ENCODE measurements around the gene PPM1E.
"Not testable (repeated sequence)": the region's sequence is repeated elsewhere in the genome, so short reads cannot be mapped to it uniquely, and the experiment has no call there.

The PPM1E gene

DNA sequence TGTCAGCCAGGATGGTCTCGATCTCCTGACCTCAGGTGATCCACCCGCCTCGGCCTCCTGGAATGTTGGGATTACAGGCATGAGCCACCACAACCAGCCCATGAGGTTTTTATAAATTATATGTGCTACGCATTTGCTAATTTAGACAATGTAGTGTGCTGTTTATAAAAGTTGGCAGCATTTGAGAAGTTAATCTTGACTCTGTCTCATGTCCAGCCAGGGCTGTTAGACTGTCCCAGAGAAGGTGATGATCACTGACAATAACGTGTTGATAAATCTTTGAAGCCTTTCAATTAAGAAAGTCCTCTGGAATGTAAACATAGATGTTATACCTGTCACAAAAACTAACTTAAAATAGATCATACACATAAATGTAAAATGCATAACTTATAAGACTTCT lies 82.0 kb downstream of the PPM1E start:
- no peaks in the 10 kb centered on the region for H3K36me3 ChIP-seq (ENCODE audit: control insufficient read depth, insufficient read depth, low read length)
- H3K4me3 ChIP-seq (ENCODE audit: extremely low read depth, insufficient read depth, low read length, poor library complexity, severe bottlenecking), result no peak overlapping the region
- 92 to 100% methylated on average over 3 to 4 of the region's 5 CpGs for WGBS, 2 experiments (ENCODE audit: insufficient coverage in 2 of 2)
- no peak overlapping the region for H3K27ac ChIP-seq (ENCODE audit: low read depth, low read length, severe bottlenecking)
- H3K4me1 ChIP-seq (ENCODE audit: control insufficient read depth, insufficient read depth, low read length, poor library complexity, severe bottlenecking), result no peaks in the 10 kb centered on the region
- no peaks in the 10 kb centered on the region for H3K9me3 ChIP-seq (ENCODE audit: control insufficient read depth, low read length)

DNA sequence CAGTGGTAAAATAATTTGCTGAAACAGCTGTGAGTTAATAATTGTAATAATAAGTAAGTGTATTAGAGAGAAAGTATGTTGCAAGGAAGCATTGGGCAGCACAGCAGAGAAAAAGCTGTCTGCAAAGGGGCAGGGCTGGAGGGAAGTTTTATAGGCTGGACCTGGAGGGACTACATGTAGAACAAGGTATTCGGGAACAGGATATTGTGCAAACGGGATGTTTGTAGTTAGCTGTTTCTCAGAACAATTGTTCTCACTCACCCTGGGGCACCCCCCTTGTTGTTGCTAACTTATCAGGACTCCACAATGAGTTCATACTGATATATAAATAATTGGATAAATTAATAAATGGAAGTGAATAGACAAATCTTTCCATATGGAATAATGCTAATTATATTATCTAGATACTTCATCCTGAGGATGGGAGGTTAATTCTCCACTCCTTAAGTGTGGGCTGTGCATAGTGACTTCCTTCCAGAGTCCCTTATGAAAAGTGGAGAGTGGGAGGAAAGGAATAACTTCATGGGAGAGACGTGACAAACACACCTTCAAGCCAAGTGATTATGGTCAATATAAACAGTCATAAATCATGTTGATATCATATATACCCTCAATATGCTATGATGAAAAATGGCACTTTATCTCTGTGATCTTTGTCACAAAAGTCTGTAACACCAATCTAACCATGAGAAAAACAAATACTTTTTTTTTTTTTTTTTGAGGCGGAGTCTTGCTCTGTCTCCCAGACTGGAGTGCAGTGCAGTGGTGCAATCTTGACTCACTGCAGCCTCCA lies 85.4 kb downstream of the PPM1E start:
- Histone ChIP-seq H3K27ac (ENCODE audit: low read depth, low read length, severe bottlenecking) (no peak overlapping the region), H3K4me3 (ENCODE audit: extremely low read depth, insufficient read depth, low read length, poor library complexity, severe bottlenecking) (no peak overlapping the region)
- 100% methylated on average over 1 of the region's 4 CpGs; no CpG with 5 or more reads in 1 of the 2 experiments for WGBS, 2 experiments (ENCODE audit: insufficient coverage in 2 of 2)

DNA sequence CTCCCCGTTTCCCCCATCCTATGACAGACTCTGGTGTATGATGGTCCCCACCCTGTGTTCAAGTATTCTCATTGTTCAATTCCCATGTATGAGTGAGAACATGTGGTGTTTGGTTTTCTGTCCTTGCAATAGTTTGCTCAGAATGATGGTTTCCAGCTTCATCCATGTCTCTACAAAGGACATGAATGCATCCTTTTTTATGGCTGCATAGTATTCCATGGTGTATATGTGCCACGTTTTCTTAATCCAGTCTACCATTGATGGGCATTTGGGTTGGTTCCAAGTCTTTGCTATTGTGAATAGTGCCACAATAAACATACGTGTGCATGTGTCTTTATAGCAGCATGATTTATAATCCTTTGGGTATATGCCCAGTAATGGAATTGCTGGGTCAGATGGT lies 90.8 kb downstream of the PPM1E start:
- H3K4me1 ChIP-seq (ENCODE audit: control insufficient read depth, insufficient read depth, low read length, poor library complexity, severe bottlenecking); H3K36me3 ChIP-seq (ENCODE audit: control insufficient read depth, insufficient read depth, low read length); H3K4me3 ChIP-seq (ENCODE audit: extremely low read depth, insufficient read depth, low read length, poor library complexity, severe bottlenecking); H3K27ac ChIP-seq (ENCODE audit: low read depth, low read length, severe bottlenecking); H3K9me3 ChIP-seq (ENCODE audit: control insufficient read depth, low read length): not testable (repeated sequence)
- 80% methylated on average over 1 of the region's 3 CpGs; no CpG with 5 or more reads in 1 of the 2 experiments for WGBS, 2 experiments (ENCODE audit: insufficient coverage in 2 of 2)

More for the DNA sequence above, 85.4 kb downstream of the PPM1E start:
- no peaks in the 10 kb centered on the region for H3K4me1 ChIP-seq (ENCODE audit: control insufficient read depth, insufficient read depth, low read length, poor library complexity, severe bottlenecking)
- H3K9me3 ChIP-seq (ENCODE audit: control insufficient read depth, low read length), result no peaks in the 10 kb centered on the region
- H3K36me3 ChIP-seq (ENCODE audit: control insufficient read depth, insufficient read depth, low read length), result no peaks in the 10 kb centered on the region

DNA sequence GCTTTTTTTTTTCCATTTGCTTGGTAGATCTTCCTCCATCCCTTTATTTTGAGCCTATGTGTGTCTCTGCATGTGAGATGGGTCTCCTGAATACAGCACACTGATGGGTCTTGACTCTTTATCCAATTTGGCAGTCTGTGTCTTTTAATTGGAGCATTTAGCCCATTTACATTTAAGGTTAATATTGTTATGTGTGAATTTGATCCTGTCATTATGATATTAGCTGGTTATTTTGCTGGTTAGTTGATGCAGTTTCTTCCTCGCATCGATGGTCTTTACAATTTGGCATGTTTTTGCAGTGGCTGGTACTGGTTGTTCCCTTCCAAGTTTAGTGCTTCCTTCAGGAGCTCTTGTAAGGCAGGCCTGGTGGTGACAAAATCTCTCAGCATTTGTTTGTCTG lies 94.5 kb downstream of the PPM1E start:
- not testable (repeated sequence) for H3K27ac ChIP-seq (ENCODE audit: low read depth, low read length, severe bottlenecking); H3K4me1 ChIP-seq (ENCODE audit: control insufficient read depth, insufficient read depth, low read length, poor library complexity, severe bottlenecking); H3K36me3 ChIP-seq (ENCODE audit: control insufficient read depth, insufficient read depth, low read length); H3K4me3 ChIP-seq (ENCODE audit: extremely low read depth, insufficient read depth, low read length, poor library complexity, severe bottlenecking); H3K9me3 ChIP-seq (ENCODE audit: control insufficient read depth, low read length)
- WGBS, 2 experiments (ENCODE audit: insufficient coverage in 2 of 2), result no CpG with 5 or more reads among the region's 2 CpGs

DNA sequence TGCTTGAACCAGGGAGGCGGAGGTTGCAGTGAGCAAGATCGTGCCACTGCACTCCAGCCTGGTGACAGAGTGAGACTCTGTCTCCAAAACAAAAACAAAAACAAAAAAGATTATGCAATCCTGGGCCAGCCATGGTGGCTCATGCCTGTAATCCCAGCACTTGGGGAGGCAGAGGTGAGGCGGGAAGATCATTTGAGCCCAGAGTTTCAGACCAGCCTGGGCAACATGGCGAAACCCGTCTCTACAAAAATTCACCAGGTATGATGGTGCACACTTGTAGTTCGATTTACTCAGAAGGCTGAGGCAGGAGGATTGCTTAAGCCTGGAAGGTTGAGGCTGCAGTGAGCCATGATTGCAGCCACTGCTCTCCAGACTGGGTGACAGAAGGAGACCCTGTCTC lies 109.6 kb downstream of the PPM1E start:
- no peaks in the 10 kb centered on the region for H3K4me1 ChIP-seq (ENCODE audit: control insufficient read depth, insufficient read depth, low read length, poor library complexity, severe bottlenecking)
- no peaks in the 10 kb centered on the region for H3K36me3 ChIP-seq (ENCODE audit: control insufficient read depth, insufficient read depth, low read length)
- H3K9me3 ChIP-seq (ENCODE audit: control insufficient read depth, low read length), result no peaks in the 10 kb centered on the region
- H3K27ac ChIP-seq (ENCODE audit: low read depth, low read length, severe bottlenecking), result no peak overlapping the region
- no peak overlapping the region for H3K4me3 ChIP-seq (ENCODE audit: extremely low read depth, insufficient read depth, low read length, poor library complexity, severe bottlenecking)
- 91 to 100% methylated on average over 5 to 6 of the region's 6 CpGs for WGBS, 2 experiments (ENCODE audit: insufficient coverage in 2 of 2)

DNA sequence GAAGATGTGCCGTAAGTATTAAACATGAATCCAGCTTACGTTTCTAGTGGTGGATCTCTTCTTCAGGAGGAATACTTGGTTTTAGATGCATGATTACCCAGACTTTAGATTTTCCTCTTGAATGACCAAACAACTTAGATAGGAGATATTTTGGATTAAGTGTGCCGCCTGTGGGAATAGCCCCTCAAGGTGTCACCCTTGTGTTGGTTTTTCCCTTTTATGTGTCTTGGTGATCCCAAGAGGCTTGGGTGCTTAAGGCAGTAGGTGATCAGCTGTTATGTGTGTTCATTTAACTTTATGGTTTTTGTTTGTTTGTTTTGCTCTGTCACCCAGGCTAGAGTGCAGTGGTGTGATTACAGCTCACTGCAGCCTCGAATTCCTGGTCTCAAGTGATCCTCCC lies 115.1 kb downstream of the PPM1E start:
- no peaks in the 10 kb centered on the region for H3K36me3 ChIP-seq (ENCODE audit: control insufficient read depth, insufficient read depth, low read length)
- WGBS, 2 experiments (ENCODE audit: insufficient coverage in 2 of 2), result 97% methylated on average over 3 of the region's 4 CpGs; no CpG with 5 or more reads in 1 of the 2 experiments
- no peaks in the 10 kb centered on the region for H3K9me3 ChIP-seq (ENCODE audit: control insufficient read depth, low read length)
- no peak overlapping the region for H3K4me3 ChIP-seq (ENCODE audit: extremely low read depth, insufficient read depth, low read length, poor library complexity, severe bottlenecking)
- H3K4me1 ChIP-seq (ENCODE audit: control insufficient read depth, insufficient read depth, low read length, poor library complexity, severe bottlenecking), result no peaks in the 10 kb centered on the region
- H3K27ac ChIP-seq (ENCODE audit: low read depth, low read length, severe bottlenecking), result no peak overlapping the region

DNA sequence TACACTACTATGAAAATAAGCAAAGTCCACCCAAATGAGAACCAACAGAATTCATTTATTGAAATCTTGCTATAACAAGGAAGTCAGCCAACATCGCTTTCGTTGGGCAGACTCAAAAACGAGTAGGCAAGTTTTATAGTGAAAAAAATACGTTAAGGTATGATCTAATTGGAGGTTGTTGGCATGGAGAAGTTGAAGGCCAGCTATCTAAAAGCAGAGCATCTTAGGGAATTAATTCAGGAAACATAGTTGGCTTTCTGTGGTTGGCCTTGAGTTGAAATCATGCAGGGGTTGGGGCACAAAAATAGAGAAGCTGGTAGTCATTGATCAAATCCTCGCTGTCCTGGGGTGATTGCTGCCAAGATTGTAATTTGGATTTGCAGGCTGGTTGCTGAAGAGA lies 118.3 kb downstream of the PPM1E start:
- H3K4me1 ChIP-seq (ENCODE audit: control insufficient read depth, insufficient read depth, low read length, poor library complexity, severe bottlenecking), result no peaks in the 10 kb centered on the region
- H3K36me3 ChIP-seq (ENCODE audit: control insufficient read depth, insufficient read depth, low read length), result no peaks in the 10 kb centered on the region
- H3K9me3 ChIP-seq (ENCODE audit: control insufficient read depth, low read length), result no peaks in the 10 kb centered on the region
- no peak overlapping the region for H3K27ac ChIP-seq (ENCODE audit: low read depth, low read length, severe bottlenecking)
- no peak overlapping the region for H3K4me3 ChIP-seq (ENCODE audit: extremely low read depth, insufficient read depth, low read length, poor library complexity, severe bottlenecking)
- WGBS, 2 experiments (ENCODE audit: insufficient coverage in 2 of 2), result 82 to 92% methylated on average over 4 to 5 of the region's 5 CpGs

DNA sequence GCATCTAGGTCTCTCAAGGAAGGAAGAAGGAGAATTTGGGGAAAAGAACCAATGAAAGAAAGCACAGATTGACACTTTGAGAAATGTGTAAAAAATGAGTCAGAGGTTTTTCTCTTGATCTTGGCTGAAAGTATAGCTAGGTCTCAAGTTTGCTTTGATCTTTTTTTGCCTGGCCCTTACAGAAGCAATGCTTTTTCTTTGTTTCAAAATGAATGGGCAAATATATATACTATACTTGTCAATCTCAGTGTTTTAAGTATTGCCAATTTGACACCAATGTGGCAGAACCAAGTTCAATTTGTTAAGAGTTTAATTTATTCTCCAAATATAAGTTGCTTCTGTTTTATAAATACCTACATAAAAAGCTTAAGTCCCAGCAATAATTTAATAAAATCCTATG lies 119.6 kb downstream of the PPM1E start:
- Histone ChIP-seq H3K4me1 (ENCODE audit: control insufficient read depth, insufficient read depth, low read length, poor library complexity, severe bottlenecking) (no peaks in the 10 kb centered on the region), H3K27ac (ENCODE audit: low read depth, low read length, severe bottlenecking) (no peak overlapping the region), H3K9me3 (ENCODE audit: control insufficient read depth, low read length) (no peaks in the 10 kb centered on the region), H3K36me3 (ENCODE audit: control insufficient read depth, insufficient read depth, low read length) (no peaks in the 10 kb centered on the region), H3K4me3 (ENCODE audit: extremely low read depth, insufficient read depth, low read length, poor library complexity, severe bottlenecking) (no peak overlapping the region)

DNA sequence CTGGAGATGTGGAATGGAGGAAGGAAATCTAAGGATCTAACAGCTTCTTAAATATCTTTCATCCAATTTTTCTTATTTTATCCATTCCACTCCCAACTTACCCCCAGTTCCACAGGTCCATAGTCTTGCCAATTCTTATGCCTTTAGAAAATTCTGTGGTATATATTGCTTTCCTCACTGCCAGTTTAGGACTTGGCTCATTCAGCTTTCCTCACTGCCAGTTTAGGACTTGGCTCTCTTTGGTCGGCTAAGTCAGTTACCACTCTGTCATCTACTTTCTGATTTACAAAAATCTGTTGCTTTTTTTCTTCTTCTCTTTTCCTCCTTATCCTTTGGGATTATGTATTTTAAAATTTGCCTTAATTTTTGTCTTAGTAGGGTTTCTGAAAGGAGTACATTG lies 128.5 kb downstream of the PPM1E start:
- Histone ChIP-seq H3K4me3 (ENCODE audit: extremely low read depth, insufficient read depth, low read length, poor library complexity, severe bottlenecking) (no peak overlapping the region), H3K27ac (ENCODE audit: low read depth, low read length, severe bottlenecking) (no peak overlapping the region), H3K4me1 (ENCODE audit: control insufficient read depth, insufficient read depth, low read length, poor library complexity, severe bottlenecking) (no peaks in the 10 kb centered on the region), H3K9me3 (ENCODE audit: control insufficient read depth, low read length) (no peaks in the 10 kb centered on the region), H3K36me3 (ENCODE audit: control insufficient read depth, insufficient read depth, low read length) (no peaks in the 10 kb centered on the region)
- WGBS, 2 experiments (ENCODE audit: insufficient coverage in 2 of 2), result 83 to 100% methylated on average over 1 of the region's 1 CpG

DNA sequence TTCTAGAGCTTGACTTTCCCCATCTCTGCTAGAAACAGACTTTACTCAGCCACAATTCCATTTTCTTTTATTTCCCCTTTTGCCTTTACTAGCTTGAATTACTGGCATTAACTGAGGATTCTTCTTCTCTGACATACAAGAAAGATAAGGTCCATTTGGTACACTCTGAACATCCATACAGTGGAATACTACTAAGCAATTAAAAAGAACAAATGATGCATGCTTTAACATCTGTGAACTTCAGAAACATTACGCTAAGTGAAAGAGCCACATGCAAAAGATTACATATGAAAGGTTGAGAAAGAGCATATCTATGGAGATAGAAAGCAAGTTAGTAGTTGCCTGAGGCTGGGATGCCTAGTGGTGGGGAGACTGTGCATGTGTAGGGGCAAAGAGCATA lies 130.9 kb downstream of the PPM1E start:
- WGBS, 2 experiments (ENCODE audit: insufficient coverage in 2 of 2), result 89 to 100% methylated on average over 1 of the region's 1 CpG
- no peaks in the 10 kb centered on the region for H3K4me1 ChIP-seq (ENCODE audit: control insufficient read depth, insufficient read depth, low read length, poor library complexity, severe bottlenecking)
- H3K4me3 ChIP-seq (ENCODE audit: extremely low read depth, insufficient read depth, low read length, poor library complexity, severe bottlenecking), result no peak overlapping the region
- no peak overlapping the region for H3K27ac ChIP-seq (ENCODE audit: low read depth, low read length, severe bottlenecking)
- peaks cover 7% of the 10 kb centered on the region for H3K9me3 ChIP-seq (ENCODE audit: control insufficient read depth, low read length)
- H3K36me3 ChIP-seq (ENCODE audit: control insufficient read depth, insufficient read depth, low read length), result no peaks in the 10 kb centered on the region

DNA sequence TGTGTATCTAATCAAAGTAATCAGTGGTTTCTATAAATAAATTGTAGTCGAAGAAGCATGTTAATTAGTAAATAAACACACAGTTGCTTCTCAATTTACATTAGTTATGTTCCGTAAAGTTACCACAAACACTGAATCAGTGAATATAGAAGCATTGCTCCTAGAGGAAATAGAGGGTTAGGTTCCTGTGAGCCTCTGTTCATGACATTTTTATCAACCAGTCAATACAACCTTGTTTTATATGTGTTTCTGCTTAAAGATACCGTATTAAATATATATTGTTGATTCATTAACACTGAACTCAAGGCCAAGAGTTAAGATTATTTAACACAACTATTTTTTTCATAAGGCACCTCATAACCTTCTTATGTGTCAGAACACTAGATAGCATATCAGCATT lies 134.3 kb downstream of the PPM1E start:
- no CpG with 5 or more reads among the region's 3 CpGs for WGBS, 2 experiments (ENCODE audit: insufficient coverage in 2 of 2)
- H3K36me3 ChIP-seq (ENCODE audit: control insufficient read depth, insufficient read depth, low read length), result no peaks in the 10 kb centered on the region

More for the DNA sequence above, 134.3 kb downstream of the PPM1E start:
- Histone ChIP-seq H3K4me3 (ENCODE audit: extremely low read depth, insufficient read depth, low read length, poor library complexity, severe bottlenecking) (no peak overlapping the region), H3K9me3 (ENCODE audit: control insufficient read depth, low read length) (peaks cover 7% of the 10 kb centered on the region), H3K27ac (ENCODE audit: low read depth, low read length, severe bottlenecking) (no peak overlapping the region), H3K4me1 (ENCODE audit: control insufficient read depth, insufficient read depth, low read length, poor library complexity, severe bottlenecking) (no peaks in the 10 kb centered on the region)

All from mesodermal cell (in vitro differentiated cells).